DMS 273 (cell line): ENCODE results near the gene USP17L21.
"Not testable (repeated sequence)": the region's sequence is repeated elsewhere in the genome, so short reads cannot be mapped to it uniquely, and the experiment has no call there.

Source experiments
- DNase-seq: peaks from one replicate; lab custom pipeline; 2025; ENCODE audit not compliant: unreplicated experiment; lab: John Stamatoyannopoulos, UW

Gene USP17L21

GRCh38 chr4:9262572-9262971, at the start of gene USP17L21:
USP17L21 (plus strand) TSS chr4:9262872; CDS start chr4:9262872, 0 bp downstream.
- not testable (repeated sequence) for DNase-seq

GRCh38 chr4:9214701-9215100, 48.0 kb upstream of the USP17L21 start:
- not testable (repeated sequence) for DNase-seq

DNA sequence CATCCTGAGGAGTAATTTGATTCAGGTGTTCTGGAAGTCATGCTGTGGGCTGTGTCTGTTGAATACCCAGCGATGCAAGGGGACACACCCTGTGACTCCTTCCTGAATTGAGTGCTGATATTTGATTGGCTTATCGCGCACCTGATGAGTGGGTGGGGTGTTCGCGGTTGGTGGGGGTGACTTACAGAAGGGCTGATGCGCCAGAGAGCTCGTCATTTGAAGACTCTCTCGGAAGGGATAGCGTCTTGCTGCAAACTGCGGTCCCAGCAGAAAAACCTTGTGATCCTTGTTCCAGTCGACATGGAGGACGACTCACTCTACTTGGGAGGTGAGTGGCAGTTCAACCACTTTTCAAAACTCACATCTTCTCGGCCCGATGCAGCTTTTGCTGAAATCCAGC, 47.6 kb upstream of the USP17L21 start, which contains the start of gene USP17L11:
Gene USP17L11 (plus strand): TSS at position 301 of the 400 bp plus-strand sequence. CDS start 0 bp downstream, at position 301.
- not testable (repeated sequence) for DNase-seq

DNA sequence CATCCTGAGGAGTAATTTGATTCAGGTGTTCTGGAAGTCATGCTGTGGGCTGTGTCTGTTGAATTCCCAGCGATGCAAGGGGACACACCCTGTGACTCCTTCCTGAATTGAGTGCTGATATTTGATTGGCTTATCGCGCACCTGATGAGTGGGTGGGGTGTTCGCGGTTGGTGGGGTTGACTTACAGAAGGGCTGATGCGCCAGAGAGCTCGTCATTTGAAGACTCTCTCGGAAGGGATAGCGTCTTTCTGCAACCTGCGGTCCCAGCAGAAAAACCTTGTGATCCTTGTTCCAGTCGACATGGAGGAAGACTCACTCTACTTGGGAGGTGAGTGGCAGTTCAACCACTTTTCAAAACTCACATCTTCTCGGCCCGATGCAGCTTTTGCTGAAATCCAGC, 42.8 kb upstream of the USP17L21 start, which contains the start of gene USP17L12:
Gene USP17L12 (plus strand): TSS at position 301 of the 400 bp plus-strand sequence. CDS start 0 bp downstream, at position 301.
- not testable (repeated sequence) for DNase-seq

- DNase-seq, result not testable (repeated sequence)
Observed at GRCh38 chr4:9224596-9224995, 38.1 kb upstream of the USP17L21 start, which contains the start of gene USP17L13. USP17L13 (plus strand) TSS chr4:9224896; CDS start chr4:9224896, 0 bp downstream.

DNA sequence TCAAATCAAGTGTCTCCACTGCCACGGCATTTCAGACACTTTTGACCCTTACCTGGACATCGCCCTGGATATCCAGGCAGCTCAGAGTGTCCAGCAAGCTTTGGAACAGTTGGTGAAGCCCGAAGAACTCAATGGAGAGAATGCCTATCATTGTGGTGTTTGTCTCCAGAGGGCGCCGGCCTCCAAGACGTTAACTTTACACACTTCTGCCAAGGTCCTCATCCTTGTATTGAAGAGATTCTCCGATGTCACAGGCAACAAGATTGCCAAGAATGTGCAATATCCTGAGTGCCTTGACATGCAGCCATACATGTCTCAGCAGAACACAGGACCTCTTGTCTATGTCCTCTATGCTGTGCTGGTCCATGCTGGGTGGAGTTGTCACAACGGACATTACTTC, 32.4 kb upstream of the USP17L21 start:
- not testable (repeated sequence) for DNase-seq

- DNase-seq, result not testable (repeated sequence)
Observed at GRCh38 chr4:9234085-9234484, 28.6 kb upstream of the USP17L21 start, which contains the start of gene USP17L15. USP17L15 (plus strand) TSS chr4:9234385; CDS start chr4:9234385, 0 bp downstream.

DNA sequence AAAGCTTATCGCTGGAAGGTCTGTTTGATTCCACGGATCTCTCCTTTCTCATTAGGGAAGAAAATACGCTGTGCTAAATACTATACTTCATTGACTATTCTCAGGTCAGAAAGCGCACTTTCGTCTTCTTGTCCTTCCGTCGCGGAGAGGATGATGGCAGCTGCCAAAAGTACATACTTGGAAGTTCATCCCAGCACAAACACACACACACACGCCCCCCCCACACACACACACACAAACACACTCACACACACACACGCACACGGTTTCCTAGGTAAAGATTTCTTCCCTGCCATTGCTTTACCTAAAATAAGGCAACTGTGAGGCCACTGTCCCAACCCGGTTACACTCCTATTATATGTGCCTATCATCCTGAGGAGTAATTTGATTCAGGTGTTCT, 24.2 kb upstream of the USP17L21 start:
- not testable (repeated sequence) for DNase-seq

GRCh38 chr4:9243579-9243978, 19.1 kb upstream of the USP17L21 start, which contains the start of gene USP17L17:
USP17L17 (plus strand) TSS chr4:9243879; CDS start chr4:9243879, 0 bp downstream.
- DNase-seq, result not testable (repeated sequence)

- not testable (repeated sequence) for DNase-seq
Observed at GRCh38 chr4:9247953-9248680, 14.6 kb upstream of the USP17L21 start, which contains the start of gene USP17L18. USP17L18 (plus strand) TSS chr4:9248630; CDS start chr4:9248630, 0 bp downstream.

DNA sequence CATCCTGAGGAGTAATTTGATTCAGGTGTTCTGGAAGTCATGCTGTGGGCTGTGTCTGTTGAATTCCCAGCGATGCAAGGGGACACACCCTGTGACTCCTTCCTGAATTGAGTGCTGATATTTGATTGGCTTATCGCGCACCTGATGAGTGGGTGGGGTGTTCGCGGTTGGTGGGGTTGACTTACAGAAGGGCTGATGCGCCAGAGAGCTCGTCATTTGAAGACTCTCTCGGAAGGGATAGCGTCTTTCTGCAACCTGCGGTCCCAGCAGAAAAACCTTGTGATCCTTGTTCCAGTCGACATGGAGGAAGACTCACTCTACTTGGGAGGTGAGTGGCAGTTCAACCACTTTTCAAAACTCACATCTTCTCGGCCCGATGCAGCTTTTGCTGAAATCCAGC, 9.6 kb upstream of the USP17L21 start, which contains the start of gene USP17L19:
Gene USP17L19 (plus strand): TSS at position 301 of the 400 bp plus-strand sequence. CDS start 0 bp downstream, at position 301.
- not testable (repeated sequence) for DNase-seq

GRCh38 chr4:9257824-9258223, 4.8 kb upstream of the USP17L21 start, which contains the start of gene USP17L20:
USP17L20 (plus strand) TSS chr4:9258124; CDS start chr4:9258124, 0 bp downstream.
- not testable (repeated sequence) for DNase-seq

DNA sequence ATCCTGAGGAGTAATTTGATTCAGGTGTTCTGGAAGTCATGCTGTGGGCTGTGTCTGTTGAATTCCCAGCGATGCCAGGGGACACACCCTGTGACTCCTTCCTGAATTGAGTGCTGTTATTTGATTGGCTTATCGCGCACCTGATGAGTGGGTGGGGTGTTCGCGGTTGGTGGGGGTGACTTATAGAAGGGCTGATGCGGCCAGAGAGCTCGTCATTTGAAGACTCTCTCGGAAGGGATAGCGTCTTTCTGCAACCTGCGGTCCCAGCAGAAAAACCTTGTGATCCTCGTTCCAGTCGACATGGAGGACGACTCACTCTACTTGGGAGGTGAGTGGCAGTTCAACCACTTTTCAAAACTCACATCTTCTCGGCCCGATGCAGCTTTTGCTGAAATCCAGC, 4.6 kb downstream of the USP17L21 start, which contains the start of gene USP17L22:
Gene USP17L22 (plus strand): TSS at position 301 of the 400 bp plus-strand sequence. CDS start 0 bp downstream, at position 301.
- not testable (repeated sequence) for DNase-seq

- DNase-seq, result not testable (repeated sequence)
Observed at GRCh38 chr4:9271719-9272118, 9.0 kb downstream of the USP17L21 start.
